GM18505 (cell line): ENCODE results near the gene PDE6A.

Source experiments
- ATAC-seq: cut with Tn5 transposase; IDR thresholded peaks from one replicate; pipeline ENCODE4 v1.9.1; 2021; ENCODE audit not compliant: unreplicated experiment
- POLR2A ChIP-seq: IDR thresholded peaks from 4 replicates; pipeline ENCODE4 v1.6.1; 2011; ENCODE audit warnings: borderline replicate concordance; ENCODE audit not compliant: insufficient read depth, insufficient read length; ENCODE audit errors: extremely low read depth

PDE6A gene

DNA sequence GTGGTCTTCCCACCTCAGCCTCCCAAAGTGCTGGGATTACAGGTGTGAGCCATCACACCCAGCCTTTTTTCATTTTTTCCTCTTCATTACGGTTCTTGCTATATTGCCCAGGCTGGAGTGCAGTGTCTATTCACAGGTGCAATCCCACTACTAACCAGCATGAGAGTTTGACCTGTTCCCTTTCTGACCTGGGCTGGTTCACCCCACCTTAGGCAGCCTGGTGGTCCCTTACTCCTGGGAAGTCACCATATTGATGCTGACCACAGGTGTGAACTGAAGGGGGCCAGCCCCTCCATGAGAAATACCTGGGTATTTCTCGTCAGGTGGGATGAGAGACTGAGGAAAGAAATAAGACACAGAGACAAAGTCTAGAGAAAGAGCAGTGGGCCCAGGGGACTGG lies 2.4 kb downstream of the PDE6A start:
- ATAC-seq: no peak
- TF ChIP-seq POLR2A: no peak

- ATAC-seq: no peak
- no peak for TF ChIP-seq POLR2A
Observed at GRCh38 chr5:149941795-149942194, 2.8 kb downstream of the PDE6A start.

- no peak for ATAC-seq
- no peak for TF ChIP-seq POLR2A
Observed at GRCh38 chr5:149940941-149941644, 3.5 kb downstream of the PDE6A start.

GRCh38 chr5:149940077-149940574 lies 4.5 kb downstream of the PDE6A start:
- no peak for ATAC-seq
- no peak for TF ChIP-seq POLR2A

DNA sequence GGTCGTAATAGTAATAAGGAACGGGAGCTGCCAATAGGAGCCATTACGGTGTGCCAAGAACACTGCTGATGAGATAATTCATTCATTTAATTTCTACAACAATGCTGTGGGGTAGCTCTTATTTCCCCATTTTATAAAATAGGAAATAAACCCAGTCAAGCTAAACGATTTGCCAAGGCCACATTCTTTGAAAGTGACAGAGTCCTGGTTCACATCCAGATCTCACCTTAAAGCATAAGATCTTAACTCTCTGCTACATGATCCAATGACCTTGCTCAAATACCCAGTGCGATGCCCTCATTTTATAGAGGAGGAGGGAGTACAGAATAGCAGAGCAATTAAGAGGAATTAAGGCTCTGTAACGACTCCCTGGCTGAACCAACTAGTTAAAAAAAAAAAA lies 5.0 kb downstream of the PDE6A start:
- TF ChIP-seq POLR2A: no peak
- no peak for ATAC-seq

GRCh38 chr5:149938791-149939358 lies 5.7 kb downstream of the PDE6A start:
- TF ChIP-seq POLR2A: no peak
- no peak for ATAC-seq

DNA sequence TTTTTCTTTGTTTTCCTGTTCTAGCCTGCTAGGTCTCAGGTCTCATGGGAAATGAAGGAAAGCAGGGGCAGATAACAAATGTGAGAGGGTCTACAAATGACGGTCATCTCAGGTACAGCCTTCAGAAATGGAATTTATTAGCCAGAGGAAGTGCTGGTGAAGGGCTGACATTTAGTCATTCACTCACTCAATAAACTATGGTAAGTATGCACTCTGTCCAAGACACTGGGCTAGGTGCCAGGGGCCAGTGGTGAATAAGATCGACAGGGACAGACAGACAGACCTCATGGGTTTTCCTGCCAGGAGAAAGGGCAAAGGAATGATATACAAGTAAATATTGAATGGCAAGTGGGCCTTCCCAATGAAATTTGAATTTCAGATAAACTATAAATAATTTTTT lies 6.3 kb downstream of the PDE6A start:
- no peak for ATAC-seq

DNA sequence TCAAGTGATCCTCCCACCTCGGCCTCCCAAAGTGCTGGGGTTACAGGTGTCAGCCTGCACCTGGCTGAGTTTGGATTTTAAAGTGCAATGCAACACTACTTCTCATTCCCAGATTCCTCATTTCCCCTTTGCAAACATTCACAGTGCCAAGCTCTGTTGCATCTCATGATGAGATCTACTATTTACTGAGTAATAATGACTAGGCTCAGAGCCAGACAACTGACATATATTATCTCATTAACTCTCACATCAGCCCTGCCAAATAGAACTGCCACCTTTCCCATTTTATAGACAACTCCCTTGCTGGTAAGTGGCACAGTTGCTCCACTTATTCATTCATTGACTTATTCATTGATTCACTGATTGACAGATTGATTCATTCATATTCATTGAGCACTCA lies 7.0 kb downstream of the PDE6A start:
- TF ChIP-seq POLR2A: no peak
- ATAC-seq: no peak

More for the DNA sequence above, 6.3 kb downstream of the PDE6A start:
- no peak for TF ChIP-seq POLR2A

DNA sequence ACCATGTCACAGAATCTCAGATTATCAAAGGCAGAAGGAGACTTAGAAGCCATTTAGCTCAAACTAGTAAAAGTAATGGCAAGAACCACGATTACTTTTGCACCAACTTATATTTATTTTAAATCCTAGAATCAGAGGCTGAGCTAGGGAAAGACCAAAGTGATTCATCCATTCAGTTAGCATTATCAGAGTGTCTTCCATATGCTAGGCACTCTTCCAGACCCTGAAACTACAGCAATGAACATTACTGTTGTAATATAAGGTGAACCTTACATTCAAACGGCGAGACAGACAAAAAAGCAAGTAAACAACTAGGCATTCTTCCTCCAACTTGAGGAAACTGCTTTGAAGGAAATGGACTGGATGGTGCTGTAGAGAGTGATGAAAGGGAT lies 7.9 kb downstream of the PDE6A start:
- no peak for ATAC-seq
- no peak for TF ChIP-seq POLR2A

GRCh38 chr5:149936044-149936699 lies 8.4 kb downstream of the PDE6A start:
- ATAC-seq: no peak
- no peak for TF ChIP-seq POLR2A

DNA sequence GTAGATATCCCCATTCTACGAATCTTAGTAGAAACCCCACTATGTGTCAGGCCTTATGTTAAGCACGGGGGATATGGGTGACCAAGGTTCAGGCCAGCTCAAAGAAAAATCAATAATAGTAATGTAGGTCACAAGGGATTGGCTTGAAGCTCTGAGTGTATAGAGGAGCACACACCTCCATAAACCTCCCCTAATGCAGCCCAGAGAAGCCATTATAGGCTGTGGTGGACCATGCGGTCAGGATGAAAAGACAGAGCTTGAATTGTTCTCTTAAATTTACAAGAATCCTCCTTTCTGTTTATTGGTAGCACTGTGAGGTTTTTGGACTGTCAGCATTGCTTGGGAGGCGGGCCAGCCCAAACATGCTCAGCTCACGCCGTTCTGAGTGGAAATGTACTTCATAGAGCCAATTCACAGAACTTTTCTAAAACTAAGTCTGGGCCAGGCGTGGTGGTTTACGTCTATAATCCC lies 9.1 kb downstream of the PDE6A start:
- no peak for ATAC-seq
- no peak for TF ChIP-seq POLR2A

- no peak for ATAC-seq
- no peak for TF ChIP-seq POLR2A
Observed at GRCh38 chr5:149932445-149933350, 11.9 kb downstream of the PDE6A start.

GRCh38 chr5:149931992-149932436 lies 12.6 kb downstream of the PDE6A start:
- no peak for TF ChIP-seq POLR2A
- no peak for ATAC-seq

DNA sequence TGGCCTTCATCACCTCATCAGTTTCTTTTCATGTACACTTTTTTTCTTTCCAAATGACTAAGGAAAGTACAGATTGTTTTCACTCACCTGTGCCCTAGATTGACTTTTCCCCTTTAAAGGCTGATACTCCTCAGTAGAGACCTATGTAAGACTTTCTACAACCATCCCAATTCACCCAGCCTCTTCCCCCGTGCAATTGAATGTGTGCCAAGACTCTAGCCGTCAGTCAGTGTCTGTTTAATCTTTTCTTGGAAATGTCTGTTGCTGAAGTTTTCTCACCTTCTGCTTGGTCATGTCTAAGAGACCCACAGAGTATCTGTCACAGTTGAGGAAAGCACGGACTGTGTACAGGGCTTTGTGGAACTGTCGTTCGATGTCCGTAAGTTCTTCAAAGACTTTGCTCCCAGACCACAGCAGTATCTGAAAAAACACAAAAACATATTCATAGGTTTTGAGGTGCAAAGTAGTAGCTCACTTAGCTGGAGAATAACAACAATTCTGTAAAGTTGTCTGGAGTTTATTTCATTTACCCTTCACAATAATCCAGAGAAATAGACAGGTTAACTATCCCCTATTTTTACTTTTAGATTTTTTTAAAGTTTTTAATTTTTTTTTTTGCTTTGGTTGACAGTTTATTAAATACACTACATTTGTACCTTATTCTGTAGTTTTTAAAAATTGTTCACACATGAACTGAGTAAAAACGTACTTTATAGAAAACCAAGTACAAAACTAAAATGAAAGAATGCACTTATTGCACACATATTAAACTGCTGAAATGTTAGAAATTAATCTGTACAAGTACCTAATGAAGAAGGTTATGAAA lies 13.6 kb downstream of the PDE6A start:
- ATAC-seq: no peak
- TF ChIP-seq POLR2A: no peak
